ENCODE data around the gene CNTRL.
"Not testable (repeated sequence)": the region's sequence is repeated elsewhere in the genome, so short reads cannot be mapped to it uniquely, and the experiment has no call there.

CNTRL gene

DNA sequence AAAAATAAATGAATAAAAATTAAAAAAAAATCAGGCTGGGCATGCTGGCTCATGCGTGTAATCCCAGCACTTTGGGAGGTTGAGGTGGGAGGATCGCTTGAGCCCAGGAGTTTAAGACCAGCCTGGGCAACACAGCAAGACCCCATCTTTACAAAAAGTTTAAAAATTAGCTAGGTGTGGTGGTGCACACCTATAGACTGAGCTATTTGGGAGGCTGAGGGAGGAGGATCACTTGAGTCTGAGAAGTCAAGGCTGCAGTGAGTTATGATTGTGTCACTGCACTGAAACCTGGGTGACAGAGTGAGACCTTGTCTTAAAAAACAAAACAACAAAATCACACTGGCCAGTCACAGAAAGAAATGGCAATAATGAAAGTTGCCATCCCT lies 3.4 kb upstream of the CNTRL start:
- no peak for DNase-seq

DNA sequence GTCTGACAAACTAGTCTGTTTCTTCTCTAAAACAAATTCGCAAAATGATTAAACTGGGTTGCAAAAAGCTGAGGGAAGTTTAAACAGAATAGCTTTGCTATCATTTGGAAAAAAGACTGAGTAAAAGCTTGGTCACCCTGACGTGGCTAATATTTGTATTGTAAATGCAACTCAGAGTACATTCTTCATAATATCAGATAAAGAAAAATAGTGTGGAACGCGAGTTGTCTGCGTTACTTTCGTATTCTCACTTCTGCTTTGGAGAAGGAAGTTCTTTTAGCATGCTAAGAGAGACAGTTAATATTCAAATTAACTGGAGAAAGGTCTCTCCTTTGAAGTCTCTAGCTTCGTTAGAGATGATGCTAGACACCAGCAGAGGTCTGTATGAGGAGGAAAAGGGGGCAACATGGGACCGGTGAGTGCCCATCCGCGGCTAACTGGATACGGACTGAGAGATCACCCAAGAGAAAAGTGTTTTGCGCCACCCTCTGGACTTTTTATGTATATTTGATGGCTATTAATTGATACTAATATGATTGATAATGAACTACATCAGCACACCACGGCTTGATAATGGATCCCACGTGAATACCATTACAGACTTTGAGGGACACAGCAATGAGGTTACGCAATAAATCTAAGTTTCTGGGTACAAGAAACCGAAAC lies 2.9 kb upstream of the CNTRL start:
- no peak for DNase-seq

DNA sequence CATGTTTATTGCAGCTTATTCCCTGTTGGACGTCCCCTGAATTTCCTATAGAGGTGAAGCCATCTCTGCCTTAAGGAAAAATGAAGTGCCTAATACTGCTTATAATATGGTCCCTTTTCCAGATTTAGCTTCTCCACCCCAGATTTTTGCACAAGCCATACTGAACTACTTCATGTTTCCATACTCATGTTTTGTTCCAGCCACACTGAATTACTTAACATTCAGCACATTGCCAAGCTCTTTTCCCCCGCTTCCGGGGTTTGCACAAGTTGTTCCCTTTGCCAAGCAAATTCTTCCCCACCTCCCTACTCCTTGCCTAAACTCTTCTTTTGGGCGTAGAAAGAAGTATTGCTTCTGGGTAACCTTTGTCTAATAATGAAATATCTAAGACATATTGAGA lies 1.7 kb upstream of the CNTRL start:
- no peak for DNase-seq

DNA sequence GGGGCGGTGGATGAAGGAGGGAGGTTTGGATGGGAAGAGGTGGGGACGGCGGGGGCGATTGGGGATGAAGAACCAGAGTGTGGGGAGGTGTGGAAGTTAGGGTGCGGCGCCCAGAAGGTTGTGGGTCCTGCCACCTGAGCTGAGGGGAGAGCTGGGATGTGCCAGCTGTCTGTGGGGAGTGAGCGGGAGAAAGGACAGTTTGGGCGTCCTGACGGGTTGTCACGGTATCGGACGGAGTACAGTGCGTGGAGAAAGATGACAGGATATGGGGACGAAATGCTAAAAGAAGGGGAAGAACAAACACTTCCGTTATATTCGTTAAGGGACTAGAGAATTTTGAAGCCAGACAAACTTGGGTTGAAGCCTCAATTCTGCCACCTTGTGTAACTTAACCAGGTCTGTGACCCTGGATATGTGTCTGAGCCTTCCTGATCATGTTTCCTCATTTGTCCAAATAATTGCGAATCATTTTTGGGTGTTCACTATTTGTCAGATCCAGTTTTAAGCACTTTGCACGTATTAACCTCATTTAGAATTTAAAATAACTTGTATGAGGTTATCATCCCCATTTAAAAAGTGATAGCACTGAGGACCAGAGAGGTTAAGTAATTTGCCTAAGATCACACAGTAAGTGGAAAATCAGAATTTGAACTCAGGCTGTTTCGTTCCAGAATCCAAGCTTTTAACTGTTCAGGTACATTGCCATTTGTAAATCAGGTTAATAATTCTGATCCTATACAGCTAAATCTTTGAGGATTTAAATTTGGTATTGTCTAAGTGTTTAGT lies 689 bp downstream of the CNTRL start:
- DNase-seq: peak in 1 of 2 experiments; percentile 47

DNA sequence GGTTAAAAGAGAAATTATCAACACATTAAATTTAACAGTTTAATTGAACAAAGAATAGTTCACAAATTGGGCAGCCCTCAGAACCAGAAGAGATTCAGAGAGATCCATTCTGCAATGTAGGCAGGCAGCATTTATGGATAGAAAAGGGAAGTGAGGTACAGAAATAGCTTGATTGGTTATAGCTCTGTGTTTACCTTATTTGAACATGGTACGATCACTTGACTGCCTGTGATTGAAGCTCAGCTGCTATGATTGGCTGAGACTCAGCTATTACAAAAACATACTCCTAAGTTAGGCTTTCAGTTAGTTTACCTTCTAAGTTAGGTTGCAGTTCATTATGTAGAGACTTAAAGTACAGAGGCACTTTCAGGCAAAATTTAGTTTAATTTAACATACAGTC lies 7.3 kb downstream of the CNTRL start:
- DNase-seq: no peak

DNA sequence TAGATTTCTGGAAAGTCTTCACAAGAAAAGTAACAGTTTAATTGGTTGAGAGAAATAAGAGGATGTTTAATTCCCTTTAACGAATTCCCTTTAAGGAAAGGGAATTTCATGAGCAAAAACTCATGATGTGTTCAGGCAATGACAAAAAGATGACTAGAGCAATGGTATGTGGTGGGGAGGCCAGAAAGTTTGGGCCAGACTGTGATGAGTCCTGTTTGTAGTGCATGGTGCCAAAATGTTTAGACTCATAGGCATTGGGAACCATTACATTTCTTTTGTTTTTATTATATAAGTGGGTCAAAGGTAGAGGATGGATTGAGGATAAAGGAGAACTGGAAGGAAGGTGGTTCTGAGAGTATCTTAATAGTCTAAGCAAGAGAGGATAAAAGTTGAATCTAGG lies 10.9 kb downstream of the CNTRL start:
- no peak for DNase-seq

DNA sequence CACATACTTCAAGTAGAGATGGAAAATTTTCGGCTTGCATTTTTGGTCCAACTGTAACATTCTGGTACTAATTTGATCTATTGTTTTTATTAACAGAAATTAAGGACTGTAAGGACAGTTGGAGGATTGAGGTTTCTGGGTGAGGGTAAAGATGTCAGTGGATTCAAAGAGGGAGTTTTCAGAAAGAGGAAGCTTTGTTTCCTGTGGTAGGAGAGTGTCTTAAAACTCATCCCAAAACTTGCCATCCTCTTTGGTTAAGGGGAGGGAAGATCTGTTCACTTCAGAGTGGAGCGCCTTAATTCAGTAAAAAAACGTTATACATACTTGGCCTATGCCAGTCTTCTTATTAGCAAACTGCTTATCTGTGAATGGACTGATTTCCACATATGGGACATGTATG lies 13.8 kb downstream of the CNTRL start:
- no peak for DNase-seq

DNA sequence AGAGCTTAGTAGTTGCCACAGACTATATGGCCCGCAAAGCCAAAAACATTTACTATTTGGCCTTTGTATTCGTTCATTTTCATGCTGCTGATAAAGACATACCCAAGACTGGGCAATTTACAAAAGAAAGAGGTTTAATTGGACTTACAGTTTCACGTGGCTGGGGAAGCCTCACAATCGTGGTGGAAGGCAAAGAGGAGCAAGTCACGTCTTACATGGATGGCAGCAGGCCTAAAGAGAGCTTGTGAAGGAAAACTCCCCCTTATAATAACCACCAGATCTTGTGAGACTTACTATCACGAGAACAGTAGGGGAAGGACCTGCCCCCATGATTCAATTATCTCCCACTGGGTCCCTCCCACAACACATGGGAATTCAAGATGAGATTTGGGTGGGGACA lies 16.0 kb downstream of the CNTRL start:
- not testable (repeated sequence) for DNase-seq

DNA sequence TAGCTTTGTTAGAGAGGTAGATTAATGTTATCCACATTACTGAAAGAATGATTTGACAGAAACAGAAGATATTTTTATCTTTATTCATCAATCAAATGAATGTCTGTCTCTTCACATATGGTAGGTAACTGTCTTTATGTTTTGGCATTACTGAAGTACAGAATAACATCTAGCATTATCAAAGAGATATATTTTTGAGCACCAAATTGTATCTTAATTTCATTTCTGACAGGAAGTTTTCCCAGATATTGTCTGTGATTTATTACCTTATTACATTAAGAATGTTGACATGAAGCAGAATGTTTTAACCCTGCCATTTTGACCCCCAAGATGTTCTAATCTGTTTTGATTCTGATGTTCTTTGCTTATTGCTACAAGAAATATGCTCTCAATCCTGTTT lies 20.3 kb downstream of the CNTRL start:
- DNase-seq: no peak

DNA sequence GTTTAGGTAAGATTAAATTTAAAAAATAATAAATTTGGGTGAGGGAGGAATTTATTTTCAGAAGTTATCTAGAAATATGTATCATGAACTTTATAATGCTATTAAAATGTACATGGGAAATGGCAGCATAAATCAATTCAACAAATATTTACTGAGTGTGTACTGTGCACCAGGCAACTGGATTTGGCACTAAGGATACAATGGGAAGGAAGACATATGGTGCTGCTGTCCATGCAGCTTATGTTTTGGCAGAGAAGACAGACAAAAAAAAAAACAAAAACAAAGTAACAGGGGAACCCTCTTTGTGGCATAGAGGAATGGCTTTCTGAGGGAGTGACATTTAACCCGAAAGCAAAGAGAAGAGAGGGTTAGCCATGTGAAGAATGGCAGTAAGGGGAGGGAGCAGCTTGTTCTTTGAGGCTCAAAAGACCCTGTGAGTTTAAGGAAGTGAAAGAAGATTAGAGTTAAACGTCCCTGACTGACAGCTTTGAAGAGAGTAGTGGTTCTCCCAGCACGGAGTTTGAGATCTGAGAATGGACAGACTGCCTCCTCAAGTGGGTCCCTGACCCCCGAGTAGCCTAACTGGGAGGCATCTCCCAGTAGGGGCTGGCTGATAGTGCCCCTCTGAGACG lies 23.9 kb downstream of the CNTRL start:
- DNase-seq: no peak

DNA sequence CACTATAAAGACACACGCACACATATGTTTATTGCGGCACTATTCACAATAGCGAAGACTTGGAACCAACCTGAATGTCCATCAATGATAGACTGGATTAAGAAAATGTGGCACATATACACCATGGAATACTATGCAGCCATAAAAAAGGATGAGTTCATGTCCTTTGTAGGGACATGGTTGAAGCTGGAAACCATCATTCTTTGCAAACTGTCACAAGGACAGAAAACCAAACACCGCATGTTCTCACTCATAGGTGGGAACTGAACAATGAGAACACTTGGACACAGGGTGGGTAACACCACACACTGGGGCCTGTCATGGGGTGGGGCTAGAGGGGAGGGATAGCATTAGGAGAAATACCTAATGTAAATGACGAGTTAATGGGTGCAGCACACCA lies 29.3 kb downstream of the CNTRL start:
- not testable (repeated sequence) for DNase-seq

DNA sequence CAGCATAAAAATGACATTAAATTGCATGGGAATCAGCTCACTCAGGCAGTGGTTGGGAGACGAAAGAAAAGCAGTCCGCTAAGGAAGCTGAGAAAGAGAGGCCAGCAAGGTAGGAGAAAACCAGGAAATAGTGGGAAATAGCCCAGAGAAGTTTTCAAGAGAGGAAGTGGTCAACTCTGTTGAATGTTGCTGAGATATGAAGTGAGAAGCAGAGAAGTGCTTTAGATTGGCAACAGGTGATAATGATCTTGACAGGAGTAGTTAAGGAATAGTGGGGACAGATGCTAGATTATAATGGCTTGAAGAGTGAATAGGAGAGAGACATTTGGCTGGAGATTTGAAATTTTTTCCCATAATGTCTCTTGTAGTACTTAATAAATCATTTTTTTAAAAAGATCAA lies 30.8 kb downstream of the CNTRL start:
- DNase-seq: no peak

DNA sequence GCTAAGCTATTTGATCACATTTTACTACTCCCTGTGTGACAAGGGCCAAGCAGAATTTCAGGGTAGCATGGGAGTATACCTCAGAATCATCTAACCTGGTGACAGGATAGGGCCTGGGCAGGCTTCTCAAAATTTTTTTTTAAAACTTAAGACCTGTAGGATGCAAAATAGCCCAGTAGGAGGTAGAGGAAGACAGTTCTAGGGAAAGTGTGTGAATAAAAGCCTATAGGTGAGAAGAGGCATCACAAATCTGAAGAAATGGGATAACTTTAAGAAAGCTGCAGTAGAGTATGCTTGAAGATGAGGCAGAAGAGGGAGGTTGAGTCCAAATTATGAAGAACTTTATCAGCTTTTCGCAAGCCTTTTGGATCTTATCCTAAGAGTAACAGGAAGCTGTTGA lies 32.3 kb downstream of the CNTRL start:
- no peak for DNase-seq

DNA sequence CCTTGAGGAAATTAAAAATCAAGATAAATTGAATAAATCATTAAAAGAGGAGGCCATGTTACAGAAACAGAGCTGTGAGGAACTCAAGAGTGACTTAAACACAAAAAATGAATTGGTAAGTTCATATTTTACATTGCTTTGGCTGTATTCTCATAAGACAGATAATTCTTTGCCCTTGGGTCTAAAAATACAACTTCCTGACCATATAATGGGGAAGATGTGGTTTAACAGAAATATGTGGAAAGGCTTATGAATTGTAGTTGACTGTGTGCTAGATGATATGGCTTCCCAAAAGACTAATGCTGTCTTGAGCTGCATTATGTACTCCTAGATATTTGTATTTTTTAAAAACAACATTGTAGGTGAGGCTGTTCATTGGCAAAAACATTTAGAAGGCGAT lies 33.1 kb downstream of the CNTRL start:
- no peak for DNase-seq

DNA sequence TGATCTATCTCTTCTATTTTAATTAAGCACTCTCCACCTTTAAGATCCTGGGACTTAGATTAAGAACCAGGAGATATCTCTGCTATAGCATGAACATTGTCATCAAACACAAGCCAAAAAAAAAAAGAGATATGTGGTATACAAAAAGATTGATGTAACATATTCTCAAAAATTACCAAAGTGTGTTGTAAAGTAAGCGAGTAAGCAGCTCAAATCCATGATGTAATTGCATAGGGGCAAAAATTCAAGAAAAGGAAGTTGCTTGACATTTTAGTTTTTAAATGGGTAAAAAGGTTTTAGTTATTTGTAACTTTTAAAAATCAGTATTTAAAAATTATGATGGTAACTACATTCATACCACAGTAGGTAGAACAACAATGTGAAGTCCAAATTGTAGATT lies 40.7 kb downstream of the CNTRL start:
- no peak for DNase-seq

DNA sequence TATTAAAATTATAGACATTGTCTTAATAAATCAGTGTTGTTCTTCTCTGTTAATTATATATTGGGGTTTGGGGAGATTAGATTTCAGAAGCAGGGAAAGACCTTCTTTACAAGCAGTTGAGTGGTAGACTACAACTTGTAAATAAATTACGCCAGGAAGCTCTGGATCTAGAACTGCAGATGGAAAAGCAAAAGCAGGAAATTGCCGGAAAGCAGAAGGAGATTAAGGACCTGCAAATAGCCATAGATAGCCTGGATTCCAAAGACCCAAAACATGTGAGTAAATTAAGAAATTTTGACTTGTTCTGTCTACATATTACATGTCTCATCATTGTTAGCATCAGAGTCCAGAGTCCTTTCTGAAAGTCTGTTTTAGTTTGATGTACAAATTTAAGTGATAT lies 43.5 kb downstream of the CNTRL start:
- no peak for DNase-seq

DNA sequence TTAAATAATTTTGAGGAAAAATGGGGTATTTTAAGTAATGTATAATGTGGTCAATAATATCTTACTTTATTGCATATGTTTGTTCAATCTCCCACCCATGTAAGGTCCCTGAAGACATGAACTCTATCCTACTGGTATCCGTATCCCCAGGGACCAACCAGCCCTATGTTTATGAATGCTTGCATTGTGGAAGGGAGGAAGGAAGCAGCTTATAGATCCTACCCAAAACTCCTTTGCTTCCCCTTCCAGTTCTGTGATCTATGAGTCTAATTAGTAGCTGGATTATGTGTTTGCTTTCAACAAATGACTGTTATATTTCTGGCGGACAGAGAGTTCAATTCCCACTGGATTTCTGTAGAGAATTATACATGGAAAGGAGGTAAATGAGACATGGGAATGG lies 45.6 kb downstream of the CNTRL start:
- DNase-seq: no peak

DNA sequence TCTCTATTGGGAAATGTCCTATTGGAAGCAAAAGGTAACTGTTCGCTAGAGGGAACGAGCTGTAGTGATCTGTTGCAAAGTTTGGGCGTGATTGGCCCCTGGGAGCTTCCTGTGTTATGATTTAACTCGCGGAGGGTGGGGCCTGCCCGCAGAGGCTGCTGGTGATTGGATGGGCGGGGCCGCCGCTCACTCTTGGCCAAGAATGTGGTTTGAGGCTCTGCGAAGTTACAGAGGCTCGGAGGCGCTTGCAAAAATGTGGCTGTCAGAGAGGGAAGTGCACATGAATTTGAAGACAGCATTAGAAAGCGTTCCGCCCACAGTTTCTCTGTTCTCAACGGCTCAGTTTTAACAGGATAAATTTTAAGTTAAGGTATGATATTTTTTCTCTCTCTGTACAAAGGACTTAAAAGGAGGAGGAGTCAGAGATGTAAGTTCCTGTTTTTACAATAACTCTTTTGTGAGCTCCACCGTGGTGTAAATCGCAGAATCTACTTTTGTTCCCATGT lies 46.9 kb downstream of the CNTRL start:
- DNase-seq: peak; percentile 91 to 96

DNA sequence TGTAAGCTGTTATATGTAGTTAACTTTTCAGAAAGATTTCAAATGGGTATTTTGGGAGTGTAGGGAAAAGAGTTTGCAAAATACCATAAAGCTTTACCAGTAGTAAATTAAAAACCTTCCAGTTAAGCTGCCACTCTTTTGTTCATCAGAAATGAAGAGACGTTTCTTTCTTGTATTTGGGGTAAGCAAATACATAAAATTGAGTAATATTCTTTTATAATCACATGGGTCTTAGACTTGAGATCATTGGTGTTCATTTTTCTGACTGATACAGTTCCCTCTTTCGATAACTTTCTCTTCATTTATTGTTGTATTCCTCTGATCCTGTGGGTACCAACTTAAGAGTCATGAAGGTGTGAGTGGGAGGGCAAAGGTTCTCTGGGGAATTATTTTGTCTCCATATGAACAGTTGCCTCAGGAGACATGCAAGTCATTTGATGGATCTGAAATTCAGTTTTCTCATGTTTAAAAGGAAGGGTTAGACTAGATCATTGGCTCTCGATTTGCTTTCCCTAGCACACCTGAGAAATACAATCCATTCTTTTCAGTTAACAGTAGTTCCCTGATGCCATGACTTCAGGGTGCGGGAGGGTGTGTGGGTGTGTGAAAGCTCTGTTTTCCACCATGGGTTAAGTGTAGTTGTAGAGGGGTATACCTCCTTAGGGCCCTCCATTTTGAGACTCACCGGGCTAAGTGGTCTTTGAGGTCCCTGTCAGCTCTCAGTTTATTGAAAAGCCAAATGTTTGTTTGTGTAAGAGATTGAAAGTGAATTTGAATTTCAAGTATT lies 47.7 kb downstream of the CNTRL start:
- DNase-seq: no peak

DNA sequence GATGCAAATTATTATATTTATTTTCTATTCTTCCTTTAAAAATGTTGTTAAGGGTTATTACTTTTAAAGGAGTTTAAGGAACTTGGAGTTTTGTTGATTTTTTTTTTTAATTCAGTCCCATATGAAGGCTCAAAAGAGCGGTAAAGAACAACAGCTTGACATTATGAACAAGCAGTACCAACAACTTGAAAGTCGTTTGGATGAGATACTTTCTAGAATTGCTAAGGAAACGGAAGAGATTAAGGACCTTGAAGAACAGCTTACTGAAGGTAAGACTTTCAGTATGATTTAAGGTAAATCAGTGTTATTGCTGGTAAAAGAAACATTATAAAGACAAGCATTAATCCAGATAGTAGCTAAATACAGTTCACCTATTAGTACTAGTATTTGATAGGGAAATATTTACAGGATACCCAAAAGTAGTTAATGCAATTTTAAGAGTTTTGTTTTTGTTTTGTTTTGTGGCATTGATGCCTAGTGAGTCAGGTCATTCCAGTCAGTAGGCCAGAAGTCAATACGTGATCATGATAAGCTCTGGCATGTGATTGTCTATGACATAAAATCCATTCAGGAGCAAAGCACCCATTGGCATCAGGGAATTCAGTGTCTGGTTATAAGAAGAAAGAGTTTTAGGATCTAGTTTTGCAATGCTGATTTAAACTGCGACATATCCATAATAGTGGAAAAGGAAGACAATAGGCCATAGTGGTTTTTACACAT lies 49.2 kb downstream of the CNTRL start:
- no peak for DNase-seq

DNA sequence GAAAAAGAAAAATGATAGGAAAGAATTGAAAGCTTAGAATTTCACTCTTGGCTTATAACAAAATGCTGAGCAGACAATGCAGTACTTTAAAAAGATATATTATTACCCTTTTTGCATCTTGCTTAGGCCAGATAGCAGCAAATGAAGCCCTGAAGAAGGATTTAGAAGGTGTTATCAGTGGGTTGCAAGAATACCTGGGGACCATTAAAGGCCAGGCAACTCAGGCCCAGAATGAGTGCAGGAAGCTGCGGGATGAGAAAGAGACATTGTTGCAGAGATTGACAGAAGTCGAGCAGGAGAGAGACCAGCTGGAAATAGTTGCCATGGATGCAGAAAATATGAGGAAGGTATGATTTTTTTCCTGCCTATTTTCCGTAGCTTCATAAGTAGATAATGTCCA lies 50.8 kb downstream of the CNTRL start:
- DNase-seq: no peak

DNA sequence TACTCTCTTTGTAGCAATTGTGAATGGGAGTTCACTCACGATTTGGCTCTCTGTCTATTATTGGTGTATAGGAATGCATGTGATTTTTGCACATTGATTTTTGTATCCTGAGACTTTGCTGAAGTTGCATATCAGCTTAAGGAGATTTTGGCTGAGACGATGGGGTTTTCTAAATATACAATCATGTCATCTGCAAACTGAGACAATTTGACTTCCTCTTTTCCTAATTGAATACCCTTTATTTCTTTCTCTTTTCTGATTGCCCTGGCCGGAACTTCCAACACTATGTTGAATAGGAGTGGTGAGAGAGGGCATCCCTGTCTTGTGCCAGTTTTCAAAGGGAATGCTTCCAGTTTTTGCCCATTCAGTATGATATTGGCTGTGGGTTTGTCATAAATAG lies 54.6 kb downstream of the CNTRL start:
- DNase-seq: not testable (repeated sequence)
